Stimulated activated CD4-positive, alpha-beta T cell treated with anti-CD3 and anti-CD28 coated beads, Interleukin-4, amount 100 ng/mL, for 24 hours (primary cell): ENCODE measurements around the gene SYPL2.

Experiments used
- DNase-seq: peaks from one replicate; pipeline ENCODE4 v3.0.0-alpha.2; 2020

SYPL2 gene

GRCh38 chr1:109521002-109521951, 54.9 kb downstream of the SYPL2 start:
- no peak for DNase-seq

GRCh38 chr1:109522026-109522425, 55.7 kb downstream of the SYPL2 start:
- no peak for DNase-seq

- DNase-seq, result no peak
Observed at GRCh38 chr1:109523706-109524105, 57.4 kb downstream of the SYPL2 start.

GRCh38 chr1:109527098-109527811, 60.9 kb downstream of the SYPL2 start:
- no peak for DNase-seq

- no peak for DNase-seq
Observed at GRCh38 chr1:109527846-109528695, 61.7 kb downstream of the SYPL2 start.

- DNase-seq, result no peak
Observed at GRCh38 chr1:109528712-109529111, 62.4 kb downstream of the SYPL2 start.

GRCh38 chr1:109529881-109530456, 63.6 kb downstream of the SYPL2 start:
- no peak for DNase-seq

GRCh38 chr1:109530457-109531087, 64.2 kb downstream of the SYPL2 start:
- DNase-seq, result no peak

GRCh38 chr1:109531380-109531779, 65.0 kb downstream of the SYPL2 start:
- no peak for DNase-seq
